Prostate gland (tissue), 2 donors: ENCODE data around the gene CMKLR1.

Source experiments
- CTCF ChIP-seq, 4 experiments: fragments of 200-600 bp in 2 of 4; fragments of 450-650 bp in 2 of 4; sonication (generic) in 2 of 4; IDR thresholded peaks; 1 replicate in 3 of 4; 2 replicates in 1 of 4; pipeline ENCODE4 v1.5.1; 2016 to 2019; ENCODE audit warnings: antibody characterized with exemption in 4 of 4, mild to moderate bottlenecking in 2 of 4, moderate library complexity in 2 of 4
- POLR2A ChIP-seq: fragments of 450-650 bp; IDR thresholded peaks from one replicate; pipeline ENCODE4 v1.6.1; 2016; ENCODE audit warnings: antibody characterized with exemption, mild to moderate bottlenecking
- POLR2AphosphoS5 ChIP-seq: sonication (generic); formaldehyde crosslinking; IDR thresholded peaks from one replicate; pipeline ENCODE4 v1.6.1; 2017; ENCODE audit warnings: antibody characterized with exemption

GRCh38 chr12:108364879-108365278 is 25.8 kb upstream of the CMKLR1 start:
- TF ChIP-seq CTCF (IDR thresholded peaks at IDR 0.05) (no peak), POLR2A (no peak), POLR2AphosphoS5 (no peak)
